ENCODE data around the gene AMN. TPM values are rescaled to one million over a fixed set of nuclear protein-coding genes. Genes with fewer than 3 reads are reported as not detected.

The AMN gene
- total and polyA plus RNA-seq, 4 donors, result 2.1 to 51.2 (median 8.6) TPM

DNA sequence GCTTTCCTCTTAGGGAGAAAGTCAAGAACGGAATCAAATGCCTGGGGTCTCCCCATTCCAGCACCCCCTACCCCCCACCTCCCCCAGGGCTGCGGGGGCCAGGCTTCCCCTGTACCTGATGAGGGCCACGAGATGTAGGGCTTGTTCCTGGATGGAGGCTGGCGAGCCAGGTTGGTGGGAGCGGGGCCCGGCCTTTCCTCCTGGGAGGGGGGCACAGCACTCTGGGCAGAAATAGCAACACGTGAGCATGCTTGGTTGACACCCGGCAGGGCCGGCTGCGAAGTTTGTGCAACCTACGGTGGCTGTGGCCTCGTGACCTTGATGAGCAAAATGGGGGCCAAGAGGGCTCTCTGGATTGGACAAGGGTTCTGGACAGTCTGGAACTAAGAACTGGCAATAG, 15.7 kb downstream of the AMN start (continued):
- no peak for TF ChIP-seq FOXA1 (IDR thresholded peaks at IDR 0.05)
- no peak for TF ChIP-seq HNF4G (IDR thresholded peaks at IDR 0.05)
- TF ChIP-seq, protein P1, sequence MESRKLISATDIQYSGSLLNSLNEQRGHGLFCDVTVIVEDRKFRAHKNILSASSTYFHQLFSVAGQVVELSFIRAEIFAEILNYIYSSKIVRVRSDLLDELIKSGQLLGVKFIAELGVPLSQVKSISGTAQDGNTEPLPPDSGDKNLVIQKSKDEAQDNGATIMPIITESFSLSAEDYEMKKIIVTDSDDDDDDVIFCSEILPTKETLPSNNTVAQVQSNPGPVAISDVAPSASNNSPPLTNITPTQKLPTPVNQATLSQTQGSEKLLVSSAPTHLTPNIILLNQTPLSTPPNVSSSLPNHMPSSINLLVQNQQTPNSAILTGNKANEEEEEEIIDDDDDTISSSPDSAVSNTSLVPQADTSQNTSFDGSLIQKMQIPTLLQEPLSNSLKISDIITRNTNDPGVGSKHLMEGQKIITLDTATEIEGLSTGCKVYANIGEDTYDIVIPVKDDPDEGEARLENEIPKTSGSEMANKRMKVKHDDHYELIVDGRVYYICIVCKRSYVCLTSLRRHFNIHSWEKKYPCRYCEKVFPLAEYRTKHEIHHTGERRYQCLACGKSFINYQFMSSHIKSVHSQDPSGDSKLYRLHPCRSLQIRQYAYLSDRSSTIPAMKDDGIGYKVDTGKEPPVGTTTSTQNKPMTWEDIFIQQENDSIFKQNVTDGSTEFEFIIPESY (IDR thresholded peaks at IDR 0.05), result no peak

DNA sequence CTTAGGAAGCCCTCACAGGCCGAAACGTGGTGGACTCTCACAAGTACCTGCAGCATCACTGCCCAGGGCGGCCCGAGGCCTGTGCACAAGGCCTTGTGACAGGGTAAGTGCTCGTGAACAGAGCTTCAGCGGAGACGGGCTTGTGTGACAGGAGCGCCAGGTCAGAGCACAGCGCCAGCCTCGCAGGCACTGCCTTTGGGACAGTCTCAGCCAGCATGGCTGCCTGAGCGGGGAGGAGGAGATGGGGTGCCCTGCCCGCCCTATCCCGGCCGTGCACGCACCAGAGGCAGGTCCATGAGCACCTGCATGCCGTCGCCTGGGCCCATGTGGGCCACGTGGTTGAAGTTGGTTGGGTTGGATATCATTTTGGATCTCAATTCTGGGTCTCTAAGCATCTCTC, 16.9 kb downstream of the AMN start:
- no peaks in the 10 kb centered on the region for H3K9me3 ChIP-seq (ENCODE audit: control insufficient read depth in 4 of 4, low read length in 3 of 4)
- TF ChIP-seq, protein P2, sequence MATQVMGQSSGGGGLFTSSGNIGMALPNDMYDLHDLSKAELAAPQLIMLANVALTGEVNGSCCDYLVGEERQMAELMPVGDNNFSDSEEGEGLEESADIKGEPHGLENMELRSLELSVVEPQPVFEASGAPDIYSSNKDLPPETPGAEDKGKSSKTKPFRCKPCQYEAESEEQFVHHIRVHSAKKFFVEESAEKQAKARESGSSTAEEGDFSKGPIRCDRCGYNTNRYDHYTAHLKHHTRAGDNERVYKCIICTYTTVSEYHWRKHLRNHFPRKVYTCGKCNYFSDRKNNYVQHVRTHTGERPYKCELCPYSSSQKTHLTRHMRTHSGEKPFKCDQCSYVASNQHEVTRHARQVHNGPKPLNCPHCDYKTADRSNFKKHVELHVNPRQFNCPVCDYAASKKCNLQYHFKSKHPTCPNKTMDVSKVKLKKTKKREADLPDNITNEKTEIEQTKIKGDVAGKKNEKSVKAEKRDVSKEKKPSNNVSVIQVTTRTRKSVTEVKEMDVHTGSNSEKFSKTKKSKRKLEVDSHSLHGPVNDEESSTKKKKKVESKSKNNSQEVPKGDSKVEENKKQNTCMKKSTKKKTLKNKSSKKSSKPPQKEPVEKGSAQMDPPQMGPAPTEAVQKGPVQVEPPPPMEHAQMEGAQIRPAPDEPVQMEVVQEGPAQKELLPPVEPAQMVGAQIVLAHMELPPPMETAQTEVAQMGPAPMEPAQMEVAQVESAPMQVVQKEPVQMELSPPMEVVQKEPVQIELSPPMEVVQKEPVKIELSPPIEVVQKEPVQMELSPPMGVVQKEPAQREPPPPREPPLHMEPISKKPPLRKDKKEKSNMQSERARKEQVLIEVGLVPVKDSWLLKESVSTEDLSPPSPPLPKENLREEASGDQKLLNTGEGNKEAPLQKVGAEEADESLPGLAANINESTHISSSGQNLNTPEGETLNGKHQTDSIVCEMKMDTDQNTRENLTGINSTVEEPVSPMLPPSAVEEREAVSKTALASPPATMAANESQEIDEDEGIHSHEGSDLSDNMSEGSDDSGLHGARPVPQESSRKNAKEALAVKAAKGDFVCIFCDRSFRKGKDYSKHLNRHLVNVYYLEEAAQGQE (IDR thresholded peaks at IDR 0.05), result no peak
- TF ChIP-seq, protein P3, sequence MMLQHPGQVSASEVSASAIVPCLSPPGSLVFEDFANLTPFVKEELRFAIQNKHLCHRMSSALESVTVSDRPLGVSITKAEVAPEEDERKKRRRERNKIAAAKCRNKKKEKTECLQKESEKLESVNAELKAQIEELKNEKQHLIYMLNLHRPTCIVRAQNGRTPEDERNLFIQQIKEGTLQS (IDR thresholded peaks at IDR 0.05), result no peak
- DNase-seq (ENCODE audit: low spot score), result no peak
- H3K4me1 ChIP-seq (ENCODE audit: control insufficient read depth in 4 of 4, insufficient read depth in 4 of 4, low read length in 3 of 4), result peaks cover 3 to 18% (median 13%) of the 10 kb centered on the region in 4 donors
- no peak overlapping the region for H3K9ac ChIP-seq (ENCODE audit: low read depth in 1 of 2, low read length in 2 of 2)
- peaks cover 7 to 45% (median 15%) of the 10 kb centered on the region in 4 donors for H3K36me3 ChIP-seq (ENCODE audit: control insufficient read depth in 4 of 4, insufficient read depth in 3 of 4, low read depth in 1 of 4, low read length in 3 of 4)
- no peak overlapping the region for H3K27ac ChIP-seq (ENCODE audit: low read depth in 1 of 2, low read length in 2 of 2)
- 96% methylated on average over 18 of the region's 18 CpGs for WGBS
- H3K4me3 ChIP-seq (ENCODE audit: low read depth in 1 of 3, low read length in 3 of 3), result no peak overlapping the region
- no peaks in the 10 kb centered on the region for H3K27me3 ChIP-seq (ENCODE audit: control insufficient read depth in 4 of 4, insufficient read depth in 4 of 4, low read length in 3 of 4)

DNA sequence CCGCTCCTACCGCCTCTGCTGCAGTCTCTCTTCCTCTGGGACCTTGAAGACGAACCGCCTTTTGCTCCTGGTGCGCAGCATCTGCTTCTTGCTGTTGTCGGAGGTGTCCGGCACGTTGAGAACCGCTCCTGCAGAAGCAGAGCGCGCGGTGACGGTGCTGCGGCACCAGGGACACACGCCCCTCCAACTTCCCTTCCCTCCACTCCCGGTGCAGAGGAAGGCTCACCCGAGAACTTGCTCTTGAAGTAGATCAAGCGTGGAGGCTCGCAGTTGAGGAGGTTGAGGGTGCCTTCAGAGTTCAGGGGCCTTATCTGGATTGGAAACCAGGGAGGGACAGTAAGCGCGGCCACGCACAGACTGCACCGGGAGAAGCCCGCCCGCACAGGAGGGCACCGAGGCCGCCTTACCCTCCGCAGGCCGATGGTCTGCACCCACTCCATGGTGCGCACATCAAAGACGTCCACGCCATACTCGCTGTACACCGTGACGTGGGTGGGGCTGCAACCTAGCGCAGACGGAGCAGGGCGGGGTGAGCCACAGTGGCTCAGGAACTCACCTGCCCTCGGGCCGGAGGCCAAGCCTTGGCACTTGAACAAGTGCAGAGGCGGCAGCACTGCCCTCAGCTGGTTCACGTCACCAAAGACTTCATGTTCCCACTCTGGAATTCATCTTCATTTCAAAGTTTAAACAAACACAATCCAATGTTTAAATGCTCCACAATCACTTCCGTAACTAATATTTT, 17.5 kb downstream of the AMN start:
- no peaks in the 10 kb centered on the region for H3K27me3 ChIP-seq (ENCODE audit: control insufficient read depth in 4 of 4, insufficient read depth in 4 of 4, low read length in 3 of 4)
- peaks cover 10 to 51% (median 17%) of the 10 kb centered on the region in 4 donors for H3K36me3 ChIP-seq (ENCODE audit: control insufficient read depth in 4 of 4, insufficient read depth in 3 of 4, low read depth in 1 of 4, low read length in 3 of 4)
- H3K4me1 ChIP-seq (ENCODE audit: control insufficient read depth in 4 of 4, insufficient read depth in 4 of 4, low read length in 3 of 4), result peaks cover 3 to 18% (median 13%) of the 10 kb centered on the region in 4 donors
- no peak overlapping the region for H3K9ac ChIP-seq (ENCODE audit: low read depth in 1 of 2, low read length in 2 of 2)
- peak overlapping the region in 1 of 2 donors; percentile 27 for H3K27ac ChIP-seq (ENCODE audit: low read depth in 1 of 2, low read length in 2 of 2)
- TF ChIP-seq HNF4A (conservative IDR thresholded peaks at IDR 0.05) (peak in 1 of 2 donors; percentile 69), TAF1 (conservative IDR thresholded peaks at IDR 0.05) (no peak), RXRA (IDR thresholded peaks at IDR 0.05) (peak in 1 of 2 donors; percentile 75)
- H3K9me3 ChIP-seq (ENCODE audit: control insufficient read depth in 4 of 4, low read length in 3 of 4), result no peaks in the 10 kb centered on the region
- 83% methylated on average over 43 of the region's 43 CpGs for WGBS
- no peak overlapping the region for H3K4me3 ChIP-seq (ENCODE audit: low read depth in 1 of 3, low read length in 3 of 3)
- no peak for DNase-seq (ENCODE audit: low spot score)

All from liver (tissue), 9 donors.